GM23248 (cell line): ENCODE data around the gene TRPM3. TPM values are rescaled to one million over a fixed set of nuclear protein-coding genes. Genes with fewer than 3 reads are reported as not detected.

ENCODE experiments used
- DNase-seq: peaks from one replicate; pipeline ENCODE4 v3.0.0-alpha.2; 2015
- H2AFZ ChIP-seq: fragments of 200-600 bp; sonication (generic); 2 replicates; pipeline ENCODE4 v1.6.1; 2016; ENCODE audit warnings: antibody characterized with exemption
- H3F3A ChIP-seq: fragments of 200-600 bp; sonication (generic); 2 replicates; pipeline ENCODE4 v1.6.1; 2016; ENCODE audit warnings: mild to moderate bottlenecking, antibody characterized with exemption, mixed run types; ENCODE audit not compliant: insufficient read depth
- H3K27ac ChIP-seq: fragments of 200-600 bp; sonication (generic); 2 replicates; pipeline ENCODE4 v1.5.1; 2016; ENCODE audit warnings: mild to moderate bottlenecking
- H3K27me3 ChIP-seq: fragments of 200-600 bp; sonication (generic); replicated peaks from 2 replicates; pipeline ENCODE4 v1.6.1; 2016; ENCODE audit warnings: mild to moderate bottlenecking; ENCODE audit not compliant: insufficient read depth
- H3K36me3 ChIP-seq: fragments of 200-600 bp; sonication (generic); 2 replicates; pipeline ENCODE4 v1.6.1; 2016; ENCODE audit warnings: low read depth, mild to moderate bottlenecking
- H3K4me1 ChIP-seq: fragments of 200-600 bp; sonication (generic); 2 replicates; pipeline ENCODE4 v1.6.1; 2016; ENCODE audit warnings: mild to moderate bottlenecking; ENCODE audit not compliant: insufficient read depth
- H3K4me2 ChIP-seq: fragments of 200-600 bp; sonication (generic); one replicate; pipeline ENCODE4 v1.6.1; 2016; ENCODE audit warnings: mild to moderate bottlenecking; ENCODE audit not compliant: unreplicated experiment
- H3K4me3 ChIP-seq: fragments of 200-600 bp; sonication (generic); 2 replicates; pipeline ENCODE4 v1.5.1; 2016; ENCODE audit warnings: mild to moderate bottlenecking
- H3K79me2 ChIP-seq: fragments of 200-600 bp; sonication (generic); 2 replicates; pipeline ENCODE4 v1.6.1; 2016; ENCODE audit warnings: mild to moderate bottlenecking; ENCODE audit not compliant: insufficient read depth
- H3K9ac ChIP-seq: fragments of 200-600 bp; sonication (generic); 2 replicates; pipeline ENCODE4 v1.6.1; 2016; ENCODE audit warnings: mild to moderate bottlenecking
- H3K9me2 ChIP-seq: fragments of 200-600 bp; sonication (generic); 2 replicates; pipeline ENCODE4 v1.6.1; 2016; ENCODE audit warnings: mixed run types, mild to moderate bottlenecking, moderate library complexity; ENCODE audit not compliant: insufficient read depth
- H3K9me3 ChIP-seq: fragments of 200-600 bp; sonication (generic); one replicate; pipeline ENCODE4 v1.6.1; 2017; ENCODE audit warnings: low read depth
- H4K20me1 ChIP-seq: fragments of 200-600 bp; sonication (generic); 2 replicates; pipeline ENCODE4 v1.6.0; 2016; ENCODE audit not compliant: insufficient read depth
- EZH2 ChIP-seq: fragments of 200-600 bp; sonication (generic); IDR thresholded peaks from 2 replicates; pipeline ENCODE4 v1.6.1; 2018; ENCODE audit warnings: antibody characterized with exemption, mild to moderate bottlenecking; ENCODE audit not compliant: insufficient read depth, poor library complexity, severe bottlenecking
- EZH2phosphoT487 ChIP-seq: fragments of 200-600 bp; sonication (generic); IDR thresholded peaks from 2 replicates; pipeline ENCODE4 v1.6.1; 2018; ENCODE audit warnings: antibody characterized with exemption, moderate library complexity, mild to moderate bottlenecking, low read depth; ENCODE audit not compliant: insufficient read depth
- WGBS, 2 experiments: methylation state at CpG; one replicate each; pipeline ENCODE4 v1.1.6; 2015 to 2017; ENCODE audit warnings: low lambda C conversion rate in 2 of 2, low coverage in 1 of 2; ENCODE audit errors: missing lambda C conversion rate in 2 of 2; 5-methylcytosine and 5-hydroxymethylcytosine counted together
- in situ Hi-C: fragments of 300-500 bp; cut with MboI; formaldehyde crosslinking; loops from 2 replicates; pipeline ENCODE4 v1.15.0; 2020
- polyA plus RNA-seq: library from polyadenylated mRNA; unstranded; fragments of >200 nt; fragmentation: Nextera tagmentation; extraction: Ambion mirVana; gene quantifications from 2 replicates; pipeline ENCODE4 v1.2.1, GENCODE V29; 2016
- total RNA-seq: library from RNA; depleted of rRNA; stranded (reverse); fragments of >200 nt; shearing (Covaris generic); gene quantifications from 2 replicates; pipeline ENCODE4 v1.2.3, GENCODE V29; 2014

TRPM3 gene
- total and polyA plus RNA-seq, 2 experiments from 2014 or later = not detected

- H3K27ac ChIP-seq = peak overlapping the region; percentile 69
- peak overlapping the region; percentile 50 for H3K9ac ChIP-seq
- no peak overlapping the region for H2AFZ ChIP-seq
These were observed 566.5 kb downstream of the TRPM3 start for GRCh38 chr9:70554881-70555280.

DNA sequence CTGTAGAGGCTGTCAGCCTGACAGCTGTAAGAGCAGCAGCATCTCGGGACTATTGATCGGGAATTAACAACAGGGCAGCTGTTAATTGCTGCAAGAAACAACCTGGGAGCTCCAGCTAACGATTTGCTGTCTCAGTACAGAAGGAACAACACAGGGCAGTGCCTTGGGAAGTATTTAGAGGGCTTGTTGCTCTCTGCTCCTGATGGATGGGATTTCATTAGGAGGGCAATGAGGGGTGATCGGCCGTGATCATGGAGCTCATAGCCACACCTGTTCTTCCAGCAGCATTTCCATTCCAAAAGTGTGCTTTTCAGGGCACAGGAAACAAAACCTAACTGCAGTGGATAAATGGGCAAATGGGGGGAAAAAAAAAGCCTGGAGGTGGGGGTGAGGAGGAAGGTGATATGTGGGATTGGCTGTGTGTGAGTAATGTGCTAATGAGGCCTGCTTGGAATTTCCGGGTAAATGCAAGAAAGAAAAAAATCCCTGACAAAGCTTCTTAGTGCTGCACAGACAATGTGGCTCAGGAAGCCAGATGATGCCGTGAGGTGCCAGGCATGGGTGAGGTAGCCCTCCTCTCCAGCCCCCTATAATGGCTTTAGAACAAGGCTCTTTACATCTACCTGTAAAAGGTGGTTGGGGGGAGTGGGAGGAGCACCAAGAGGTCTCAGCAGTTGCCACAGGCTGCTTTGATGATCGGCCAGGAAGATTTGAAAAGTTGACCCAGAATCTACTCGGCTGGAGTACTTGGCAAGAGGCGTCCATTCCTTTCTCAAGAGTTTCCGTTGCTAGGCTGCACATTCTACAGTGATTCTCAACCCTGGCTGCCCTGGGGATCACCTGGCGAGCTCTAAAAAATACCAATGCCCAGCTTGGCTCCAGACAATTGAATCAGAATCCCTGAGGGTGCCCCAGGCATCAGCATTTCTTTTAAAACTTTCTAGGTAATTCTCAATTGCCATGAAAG, 567.4 kb downstream of the TRPM3 start:
- peak overlapping the region; percentile 50 for H3K9ac ChIP-seq
- in situ Hi-C loops = no loop called here
- WGBS, 2 experiments = 39 to 40% methylated on average over 12 of the region's 12 CpGs

More at GRCh38 chr9:70554881-70555280, 566.5 kb downstream of the TRPM3 start:
- Histone ChIP-seq H4K20me1 (no peaks in the 10 kb centered on the region), H3K4me1 (peaks cover 19% of the 10 kb centered on the region), H3K9me3 (no peaks in the 10 kb centered on the region), H3K79me2 (no peaks in the 10 kb centered on the region), H3K9me2 (no peaks in the 10 kb centered on the region), H3K36me3 (no peaks in the 10 kb centered on the region), H3K27me3 (no peaks in the 10 kb centered on the region), H3F3A (peaks cover 17% of the 10 kb centered on the region), H3K4me2 (peak overlapping the region; percentile 70), H3K4me3 (no peak overlapping the region; the same call in 1 of the 2 replicates)
- DNase-seq = no peak
- in situ Hi-C loops = no loop called here
- 81 to 89% methylated on average over 2 of the region's 2 CpGs for WGBS, 2 experiments
- TF ChIP-seq EZH2 = no peak
- no peak for TF ChIP-seq EZH2phosphoT487

GRCh38 chr9:70552561-70552960, 568.9 kb downstream of the TRPM3 start:
- Histone ChIP-seq H3K79me2 (no peaks in the 10 kb centered on the region), H3K27ac (no peak overlapping the region), H4K20me1 (no peaks in the 10 kb centered on the region), H3K9ac (no peak overlapping the region), H3F3A (peaks cover 17% of the 10 kb centered on the region), H3K27me3 (no peaks in the 10 kb centered on the region), H3K4me3 (no peak overlapping the region), H3K4me2 (no peak overlapping the region), H3K9me2 (no peaks in the 10 kb centered on the region), H3K36me3 (no peaks in the 10 kb centered on the region), H2AFZ (no peak overlapping the region), H3K4me1 (peaks cover 19% of the 10 kb centered on the region), H3K9me3 (no peaks in the 10 kb centered on the region)
- TF ChIP-seq EZH2phosphoT487 = no peak
- no peak for TF ChIP-seq EZH2
- DNase-seq = no peak
- in situ Hi-C loops = no loop called here
- 98 to 99% methylated on average over 9 of the region's 9 CpGs for WGBS, 2 experiments

More for the DNA sequence above, 567.4 kb downstream of the TRPM3 start:
- peaks cover 19% of the 10 kb centered on the region for H3K4me1 ChIP-seq
- peak; percentile 83 for DNase-seq
- no peaks in the 10 kb centered on the region for H3K9me3 ChIP-seq
- no peaks in the 10 kb centered on the region for H4K20me1 ChIP-seq
- H2AFZ ChIP-seq = peak overlapping the region; percentile 64
- H3K4me3 ChIP-seq = peak overlapping the region; percentile 21; the same call in 1 of the 2 replicates
- no peaks in the 10 kb centered on the region for H3K36me3 ChIP-seq
- TF ChIP-seq EZH2 = no peak
- no peak for TF ChIP-seq EZH2phosphoT487
- no peaks in the 10 kb centered on the region for H3K27me3 ChIP-seq
- H3K27ac ChIP-seq = peak overlapping the region; percentile 69
- no peaks in the 10 kb centered on the region for H3K9me2 ChIP-seq
- H3F3A ChIP-seq = peaks cover 17% of the 10 kb centered on the region
- H3K4me2 ChIP-seq = peak overlapping the region; percentile 70
- H3K79me2 ChIP-seq = no peaks in the 10 kb centered on the region

DNA sequence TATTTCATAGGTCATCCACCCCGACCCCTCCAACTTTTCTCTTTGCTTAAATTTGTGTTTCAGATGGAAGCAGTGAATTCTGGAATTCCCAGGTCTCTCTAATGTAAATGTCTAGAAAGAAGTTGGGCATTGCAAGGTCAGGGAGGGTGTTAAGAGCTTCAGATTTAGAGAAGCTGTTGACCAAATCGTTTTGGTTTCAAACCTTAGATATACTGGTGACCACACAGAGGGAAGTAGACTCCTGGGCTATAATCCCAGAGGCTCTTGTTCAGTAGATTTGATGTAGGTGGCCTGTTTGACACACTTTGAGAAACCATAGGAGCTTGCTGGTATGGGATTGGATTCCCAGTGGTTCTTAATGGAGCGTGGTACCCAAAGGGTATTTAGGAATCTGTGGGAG, 569.6 kb downstream of the TRPM3 start:
- no peak overlapping the region for H3K27ac ChIP-seq
- no peak overlapping the region for H2AFZ ChIP-seq
- H3K79me2 ChIP-seq = no peaks in the 10 kb centered on the region
- H3K9me3 ChIP-seq = no peaks in the 10 kb centered on the region
- H3K27me3 ChIP-seq = no peaks in the 10 kb centered on the region
- WGBS, 2 experiments = 93 to 96% methylated on average over 3 of the region's 3 CpGs
- peaks cover 17% of the 10 kb centered on the region for H3F3A ChIP-seq
- no peak overlapping the region for H3K4me3 ChIP-seq
- no peak for DNase-seq
- peaks cover 19% of the 10 kb centered on the region for H3K4me1 ChIP-seq
- no peaks in the 10 kb centered on the region for H3K36me3 ChIP-seq
- H4K20me1 ChIP-seq = no peaks in the 10 kb centered on the region
- in situ Hi-C loops = no loop called here
- H3K9me2 ChIP-seq = no peaks in the 10 kb centered on the region
- no peak for TF ChIP-seq EZH2phosphoT487
- no peak for TF ChIP-seq EZH2
- H3K4me2 ChIP-seq = no peak overlapping the region
- no peak overlapping the region for H3K9ac ChIP-seq
